ENCODE results near the gene ACVR2A.

The ACVR2A gene

GRCh38 chr2:147916723-147917122 lies 71.9 kb downstream of the ACVR2A start:
- FAIRE-seq (no peak), DNase-seq (ENCODE audit: extremely low spot score, insufficient read length, low read depth) (no peak)

GRCh38 chr2:147917161-147917560 lies 72.3 kb downstream of the ACVR2A start:
- no peak for FAIRE-seq
- no peak for DNase-seq (ENCODE audit: extremely low spot score, insufficient read length, low read depth)

GRCh38 chr2:147923846-147924245 lies 79.0 kb downstream of the ACVR2A start:
- FAIRE-seq (no peak), DNase-seq (ENCODE audit: extremely low spot score, insufficient read length, low read depth) (no peak)

GRCh38 chr2:147924647-147925046 lies 79.8 kb downstream of the ACVR2A start:
- DNase-seq (ENCODE audit: extremely low spot score, insufficient read length, low read depth) (no peak), FAIRE-seq (no peak)

DNA sequence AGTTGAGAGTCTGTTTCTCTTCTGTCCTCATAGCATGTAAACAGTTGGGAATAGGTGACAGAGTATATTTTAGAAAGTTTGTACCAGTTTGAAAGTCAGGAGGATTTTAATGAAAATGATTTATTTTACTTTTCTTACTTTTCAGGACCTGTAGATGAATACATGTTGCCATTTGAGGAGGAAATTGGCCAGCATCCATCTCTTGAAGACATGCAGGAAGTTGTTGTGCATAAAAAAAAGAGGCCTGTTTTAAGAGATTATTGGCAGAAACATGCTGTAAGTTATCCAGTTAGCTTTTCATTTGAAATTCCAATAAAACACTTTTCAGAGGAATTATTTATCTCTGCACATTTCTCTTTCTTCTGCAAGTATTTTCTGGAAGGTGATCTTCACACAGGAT lies 81.1 kb downstream of the ACVR2A start:
- DNase-seq (ENCODE audit: extremely low spot score, insufficient read length, low read depth) (no peak), FAIRE-seq (no peak)

DNA sequence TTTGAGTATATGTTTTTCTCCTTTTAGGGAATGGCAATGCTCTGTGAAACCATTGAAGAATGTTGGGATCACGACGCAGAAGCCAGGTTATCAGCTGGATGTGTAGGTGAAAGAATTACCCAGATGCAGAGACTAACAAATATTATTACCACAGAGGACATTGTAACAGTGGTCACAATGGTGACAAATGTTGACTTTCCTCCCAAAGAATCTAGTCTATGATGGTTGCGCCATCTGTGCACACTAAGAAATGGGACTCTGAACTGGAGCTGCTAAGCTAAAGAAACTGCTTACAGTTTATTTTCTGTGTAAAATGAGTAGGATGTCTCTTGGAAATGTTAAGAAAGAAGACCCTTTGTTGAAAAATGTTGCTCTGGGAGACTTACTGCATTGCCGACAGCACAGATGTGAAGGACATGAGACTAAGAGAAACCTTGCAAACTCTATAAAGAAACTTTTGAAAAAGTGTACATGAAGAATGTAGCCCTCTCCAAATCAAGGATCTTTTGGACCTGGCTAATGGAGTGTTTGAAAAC lies 82.3 kb downstream of the ACVR2A start:
- no peak for DNase-seq (ENCODE audit: extremely low spot score, insufficient read length, low read depth)
- no peak for FAIRE-seq

- DNase-seq (ENCODE audit: extremely low spot score, insufficient read length, low read depth), result no peak
- no peak for FAIRE-seq
These were observed 89.1 kb downstream of the ACVR2A start for GRCh38 chr2:147933931-147934330.

- FAIRE-seq, result no peak
- no peak for DNase-seq (ENCODE audit: extremely low spot score, insufficient read length, low read depth)
These were observed 90.2 kb downstream of the ACVR2A start for GRCh38 chr2:147934881-147935620.

GRCh38 chr2:147937744-147938349 lies 93.0 kb downstream of the ACVR2A start:
- DNase-seq (ENCODE audit: extremely low spot score, insufficient read length, low read depth) (no peak), FAIRE-seq (peak; percentile 53)

- DNase-seq (ENCODE audit: extremely low spot score, insufficient read length, low read depth) (no peak), FAIRE-seq (no peak)
These were observed 94.5 kb downstream of the ACVR2A start for GRCh38 chr2:147939313-147939712.

DNA sequence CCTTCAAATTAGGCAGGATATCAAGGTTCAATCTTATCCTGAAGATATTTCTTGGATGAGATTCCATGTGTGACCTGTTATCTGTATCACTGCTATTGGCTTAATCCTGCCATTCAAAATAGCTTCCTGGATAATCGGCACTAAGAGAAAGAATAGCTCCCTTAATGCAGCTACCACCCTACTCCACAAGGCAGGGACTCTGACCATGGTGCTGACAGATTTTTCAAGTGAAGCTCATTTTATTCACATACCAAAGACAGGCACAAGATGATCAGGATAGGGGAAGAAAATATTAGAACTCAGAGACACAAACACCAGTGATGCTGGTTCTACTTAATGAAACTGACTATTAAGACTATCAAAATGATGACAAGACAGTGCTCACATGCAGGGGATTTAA lies 100.8 kb downstream of the ACVR2A start:
- no peak for FAIRE-seq
- DNase-seq (ENCODE audit: extremely low spot score, insufficient read length, low read depth), result no peak

GRCh38 chr2:147952118-147952517 lies 107.3 kb downstream of the ACVR2A start:
- FAIRE-seq (no peak), DNase-seq (ENCODE audit: extremely low spot score, insufficient read length, low read depth) (no peak)

DNA sequence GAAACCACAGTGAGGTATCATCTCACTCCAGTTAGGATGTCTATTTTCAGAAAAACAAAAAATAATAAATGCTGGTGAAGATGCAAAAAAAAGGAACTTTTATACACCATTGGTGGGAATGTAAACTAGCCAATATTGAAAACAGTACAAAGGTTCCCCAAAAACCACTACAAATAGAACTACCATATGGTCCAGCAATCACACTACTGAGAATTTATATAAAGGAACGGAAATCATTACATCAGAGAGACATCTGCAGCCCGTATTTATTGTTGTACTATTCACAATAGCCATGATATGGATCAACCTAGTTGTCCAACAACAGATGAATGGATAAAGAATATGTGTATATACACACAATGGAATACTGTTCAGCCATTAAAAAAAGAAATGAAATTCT lies 123.7 kb downstream of the ACVR2A start:
- FAIRE-seq (no peak), DNase-seq (ENCODE audit: extremely low spot score, insufficient read length, low read depth) (no peak)

DNA sequence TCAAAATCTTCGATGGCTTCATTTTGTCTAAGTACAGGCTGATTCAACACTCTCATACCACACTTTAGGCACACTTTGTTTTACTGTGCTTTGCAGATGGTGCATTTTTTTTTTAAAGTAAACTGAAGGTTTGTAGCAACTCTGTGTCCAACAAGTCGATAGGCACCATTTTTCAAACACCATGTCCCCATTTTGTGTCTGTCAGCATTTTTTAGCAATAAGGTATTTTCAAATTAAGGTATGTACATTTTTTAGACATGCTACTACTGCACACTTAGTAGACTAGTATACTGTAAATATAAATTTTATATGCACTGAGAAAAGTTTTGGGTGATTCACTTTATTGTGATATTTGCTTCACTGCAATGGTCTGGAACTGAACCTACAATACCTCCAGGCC lies 131.3 kb downstream of the ACVR2A start:
- FAIRE-seq, result no peak
- DNase-seq (ENCODE audit: extremely low spot score, insufficient read length, low read depth), result no peak

- DNase-seq (ENCODE audit: extremely low spot score, insufficient read length, low read depth) (no peak), FAIRE-seq (no peak)
These were observed 132.8 kb downstream of the ACVR2A start for GRCh38 chr2:147977679-147978078.
